HUES64 (cell line): ENCODE measurements around the gene FMNL3. TPM values are rescaled to one million over a fixed set of nuclear protein-coding genes. Genes with fewer than 3 reads are reported as not detected.
"Not testable (repeated sequence)": the region's sequence is repeated elsewhere in the genome, so short reads cannot be mapped to it uniquely, and the experiment has no call there.

ENCODE experiments used
- H3K27ac ChIP-seq: 2 replicates; pipeline ENCODE4 v1.7.0; 2013; ENCODE audit warnings: low read depth, low read length, inconsistent platforms
- H3K27me3 ChIP-seq: 2 replicates; pipeline ENCODE4 v1.6.1; 2013; ENCODE audit warnings: mild to moderate bottlenecking, low read length; ENCODE audit not compliant: insufficient read depth
- H3K36me3 ChIP-seq: 2 replicates; pipeline ENCODE4 v1.6.1; 2013; ENCODE audit warnings: mild to moderate bottlenecking, low read length; ENCODE audit not compliant: insufficient read depth
- H3K4me1 ChIP-seq: 2 replicates; pipeline ENCODE4 v1.6.1; 2013; ENCODE audit warnings: mild to moderate bottlenecking, low read length, moderate library complexity; ENCODE audit not compliant: insufficient read depth
- H3K4me3 ChIP-seq: 2 replicates; pipeline ENCODE4 v1.5.1; 2013; ENCODE audit warnings: mild to moderate bottlenecking, low read length, moderate library complexity
- H3K9ac ChIP-seq: 2 replicates; pipeline ENCODE4 v1.6.1; 2013; ENCODE audit warnings: mild to moderate bottlenecking, low read depth, low read length
- H3K9me3 ChIP-seq: 2 replicates; pipeline ENCODE4 v1.6.1; 2013; ENCODE audit warnings: low read depth, low read length; ENCODE audit not compliant: insufficient read depth
- WGBS: fragments of 150-250, 120-280 bp; methylation state at CpG from one replicate; pipeline ENCODE4 v1.1.7; 2013; ENCODE audit warnings: missing lambda C conversion rate; 5-methylcytosine and 5-hydroxymethylcytosine counted together
- polyA plus RNA-seq, 2 experiments: library from polyadenylated mRNA; stranded (reverse); fragments of 50-300 nt; gene quantifications; one replicate each; pipeline ENCODE4 v1.2.3, GENCODE V29; 2013

Gene FMNL3
- polyA plus RNA-seq (2013, experiment 1 of 2), result 12.1 TPM
- polyA plus RNA-seq (2013, experiment 2 of 2), result 10.5 TPM

DNA sequence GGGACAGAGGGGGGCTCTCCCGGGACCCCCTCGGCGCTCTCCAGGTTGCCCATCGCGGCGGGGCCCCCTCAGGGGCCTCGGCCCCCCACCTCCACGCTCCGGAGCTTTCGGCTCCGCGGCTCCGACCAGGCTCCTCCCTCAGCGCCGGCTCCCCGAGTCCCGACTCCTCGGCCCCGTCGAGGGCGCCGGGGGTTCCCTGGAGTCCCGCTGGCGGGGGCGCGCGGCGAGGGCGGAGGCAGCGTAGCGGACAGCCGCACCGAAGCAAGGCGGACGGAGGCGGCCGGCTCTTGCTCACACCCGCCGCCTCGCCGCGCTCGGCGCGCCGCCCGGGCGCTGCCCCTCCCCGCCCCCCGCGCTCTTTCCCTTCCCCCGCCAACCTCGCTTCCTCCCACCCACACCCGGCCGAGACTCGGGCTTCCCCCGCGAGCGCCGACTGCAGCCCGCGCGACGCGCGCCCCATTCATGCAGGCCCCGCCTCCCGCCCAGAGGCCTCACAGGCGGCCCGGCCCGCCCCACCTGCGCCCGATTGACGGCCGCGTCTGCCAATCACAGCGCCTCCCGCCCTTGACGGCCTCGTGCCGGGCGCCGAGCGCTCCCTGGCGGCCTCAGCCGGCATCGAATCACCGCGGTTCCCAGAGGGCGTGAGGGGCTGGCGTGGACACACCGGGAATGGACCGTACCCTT is at the start of gene FMNL3:
TSS of gene FMNL3 (minus strand) at position 278 of the 684 bp plus-strand sequence. CDS start at position 53, 225 bp downstream.
- WGBS, result under 1% methylated on average over 93 of the region's 93 CpGs
- H3K27ac ChIP-seq, result peak within 1 kb of the TSS; percentile 68
- H3K4me3 ChIP-seq, result peak within 1 kb of the TSS; percentile 86

GRCh38 chr12:49750996-49751393 is 43.8 kb upstream of the FMNL3 start:
- no peak overlapping the region for H3K9ac ChIP-seq
- no peaks in the 10 kb centered on the region for H3K9me3 ChIP-seq
- H3K4me3 ChIP-seq, result no peak overlapping the region
- H3K27ac ChIP-seq, result no peak overlapping the region
- peaks cover 25% of the 10 kb centered on the region for H3K4me1 ChIP-seq
- WGBS, result 88% methylated on average over 1 of the region's 1 CpG
- H3K36me3 ChIP-seq, result peaks cover 43% of the 10 kb centered on the region
- H3K27me3 ChIP-seq, result no peaks in the 10 kb centered on the region

More for the DNA sequence above, at the start of gene FMNL3:
- Histone ChIP-seq H3K9me3 (no peaks in the 10 kb centered on the region), H3K36me3 (no peaks in the 10 kb centered on the region), H3K27me3 (peaks cover 24% of the 10 kb centered on the region), H3K9ac (peak within 1 kb of the TSS; percentile 79), H3K4me1 (peaks cover 28% of the 10 kb centered on the region)

DNA sequence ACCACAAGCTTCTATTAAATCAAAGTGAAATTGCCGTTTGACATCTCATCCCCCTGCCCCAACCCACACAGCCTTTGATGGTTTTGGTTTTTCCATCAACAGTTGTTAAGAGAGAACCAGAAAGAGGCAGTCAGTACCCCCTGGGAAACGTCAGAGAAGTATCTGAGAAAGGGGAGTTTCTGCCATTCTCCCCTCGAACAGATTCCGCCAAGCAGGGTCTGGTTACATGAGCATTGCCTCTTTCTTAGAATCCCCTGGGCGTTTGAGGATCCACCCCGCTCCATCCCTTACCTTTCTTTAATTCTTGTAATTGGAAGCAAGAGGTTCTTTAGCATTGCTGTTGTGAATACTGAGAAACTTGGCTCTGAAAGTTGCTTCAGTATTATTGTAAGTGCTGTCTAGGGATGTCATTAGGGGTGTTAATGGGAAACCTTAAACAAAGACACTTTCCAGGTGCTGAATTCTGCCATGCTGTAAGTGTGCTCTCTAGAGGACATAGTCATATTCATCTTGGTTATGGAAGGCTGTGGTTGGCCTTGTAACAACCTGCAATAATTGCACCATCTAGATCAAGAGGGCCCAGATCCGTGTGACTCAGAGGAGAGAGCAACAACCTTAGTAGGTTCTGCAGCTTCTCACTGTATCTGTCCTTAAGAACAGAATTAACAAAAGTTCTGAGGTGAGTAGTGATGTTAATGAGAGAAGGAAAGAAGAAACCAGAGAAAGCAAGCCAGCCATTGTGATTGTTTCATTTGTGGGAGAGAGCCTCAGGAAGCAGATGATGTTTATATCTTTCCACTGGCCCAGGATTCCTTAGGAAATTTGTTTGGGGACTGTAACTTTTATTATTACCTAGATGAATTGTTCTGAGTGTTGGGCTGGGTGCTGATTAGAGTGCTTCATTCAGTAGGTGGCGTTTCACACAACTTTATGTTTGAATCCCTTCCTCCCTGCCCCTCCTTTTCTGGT is 43.1 kb upstream of the FMNL3 start:
- Histone ChIP-seq H3K27ac (peak overlapping the region; percentile 5; the same call in 1 of the 2 replicates), H3K27me3 (no peaks in the 10 kb centered on the region), H3K36me3 (peaks cover 36% of the 10 kb centered on the region), H3K9ac (no peak overlapping the region), H3K4me1 (peaks cover 25% of the 10 kb centered on the region), H3K9me3 (no peaks in the 10 kb centered on the region), H3K4me3 (no peak overlapping the region)
- 75% methylated on average over 5 of the region's 8 CpGs for whole genome bisulfite sequencing

DNA sequence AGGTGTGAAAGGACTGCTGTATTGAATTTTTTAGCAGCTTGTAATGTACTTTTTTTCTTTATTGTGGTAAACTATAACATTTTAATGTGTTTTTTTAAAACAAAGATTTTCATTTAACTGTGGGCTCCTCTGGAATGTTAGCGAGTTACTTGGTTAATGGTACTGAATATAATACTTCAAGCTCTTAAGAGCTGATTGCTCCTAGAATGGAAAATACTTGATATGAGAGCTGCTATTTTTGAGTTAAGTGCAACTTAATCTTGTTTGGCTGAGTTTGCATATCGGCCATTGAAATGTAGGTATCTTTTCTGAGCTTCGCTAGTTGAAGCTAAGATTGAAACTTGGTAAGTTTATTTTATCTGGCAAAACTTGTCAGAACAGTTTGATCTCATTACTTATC is 41.6 kb upstream of the FMNL3 start:
- 94% methylated on average over 3 of the region's 3 CpGs for WGBS
- no peaks in the 10 kb centered on the region for H3K27me3 ChIP-seq
- no peak overlapping the region for H3K9ac ChIP-seq
- H3K9me3 ChIP-seq, result no peaks in the 10 kb centered on the region
- peaks cover 26% of the 10 kb centered on the region for H3K4me1 ChIP-seq
- peaks cover 29% of the 10 kb centered on the region for H3K36me3 ChIP-seq
- H3K4me3 ChIP-seq, result no peak overlapping the region
- no peak overlapping the region for H3K27ac ChIP-seq

DNA sequence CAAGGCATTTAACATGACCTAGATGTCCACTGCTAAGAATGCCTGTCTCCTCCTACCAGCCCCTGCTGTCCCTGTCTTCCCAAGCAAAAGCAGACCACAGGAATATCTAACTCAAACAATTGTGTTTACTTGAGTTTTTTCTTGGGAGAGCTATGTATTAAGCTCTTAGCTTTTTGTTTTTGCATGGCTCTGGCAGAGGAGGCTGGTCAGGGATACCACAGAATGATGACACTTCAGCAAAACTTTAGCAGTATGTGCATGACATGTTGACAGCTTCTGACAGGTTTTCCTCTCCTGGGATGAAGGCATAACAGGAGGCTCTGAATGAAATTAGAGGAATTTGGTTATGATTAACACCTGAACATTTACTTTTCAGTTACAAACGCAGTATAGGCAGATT is 41.1 kb upstream of the FMNL3 start:
- Histone ChIP-seq H3K9me3 (no peaks in the 10 kb centered on the region), H3K4me1 (peaks cover 30% of the 10 kb centered on the region), H3K9ac (no peak overlapping the region), H3K36me3 (peaks cover 26% of the 10 kb centered on the region), H3K27ac (no peak overlapping the region), H3K4me3 (no peak overlapping the region), H3K27me3 (no peaks in the 10 kb centered on the region)
- no CpG with 5 or more reads among the region's 1 CpG for WGBS

DNA sequence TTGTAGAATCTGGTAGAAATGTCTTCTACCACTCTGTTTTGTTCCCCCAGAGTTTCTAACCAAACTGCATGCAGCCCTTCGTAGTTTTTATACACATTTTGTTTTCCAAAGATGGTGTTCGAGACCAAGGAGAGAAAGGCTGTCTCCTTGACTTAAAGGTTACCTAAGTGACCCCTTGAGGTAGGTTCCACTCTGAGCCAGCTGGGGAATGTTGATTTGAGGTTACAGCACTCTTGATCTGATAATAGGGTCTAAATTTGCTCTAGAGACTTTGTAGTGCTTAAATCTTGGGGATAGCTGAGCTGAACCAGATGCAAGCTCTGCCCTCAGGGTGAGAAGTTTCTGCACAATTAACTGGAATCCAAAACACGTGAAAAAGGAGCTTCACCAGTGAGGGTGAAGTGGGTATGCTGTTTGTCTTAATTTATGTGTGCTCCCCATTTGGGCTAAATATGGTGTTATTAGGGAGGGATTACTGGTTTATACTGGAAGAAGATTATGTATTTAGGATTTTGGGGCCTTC is 37.2 kb upstream of the FMNL3 start:
- H3K4me1 ChIP-seq, result peaks cover 17% of the 10 kb centered on the region
- H3K27me3 ChIP-seq, result no peaks in the 10 kb centered on the region
- H3K36me3 ChIP-seq, result peaks cover 13% of the 10 kb centered on the region
- no peak overlapping the region for H3K9ac ChIP-seq
- no peak overlapping the region for H3K27ac ChIP-seq
- H3K4me3 ChIP-seq, result no peak overlapping the region
- H3K9me3 ChIP-seq, result no peaks in the 10 kb centered on the region
- WGBS, result 91% methylated on average over 3 of the region's 3 CpGs

GRCh38 chr12:49741882-49742620 is 34.8 kb upstream of the FMNL3 start:
- peak overlapping the region; percentile 87 for H3K9ac ChIP-seq
- H3K4me1 ChIP-seq, result peaks cover 6% of the 10 kb centered on the region; the same call in 1 of the 2 replicates
- peak overlapping the region; percentile 70 for H3K4me3 ChIP-seq
- whole genome bisulfite sequencing, result under 1% methylated on average over 33 of the region's 35 CpGs
- H3K27me3 ChIP-seq, result no peaks in the 10 kb centered on the region
- H3K27ac ChIP-seq, result peak overlapping the region; percentile 92
- no peaks in the 10 kb centered on the region for H3K9me3 ChIP-seq
- peaks cover 9% of the 10 kb centered on the region; the same call in 1 of the 2 replicates for H3K36me3 ChIP-seq

GRCh38 chr12:49740930-49741881 is 34.0 kb upstream of the FMNL3 start, which contains the start of gene TMBIM6:
Gene TMBIM6, plus strand, starts transcription at chr12:49741557. Its CDS starts 10,937 bp downstream, at chr12:49752494.
- Histone ChIP-seq H3K4me1 (peaks cover 6% of the 10 kb centered on the region; the same call in 1 of the 2 replicates), H3K9me3 (no peaks in the 10 kb centered on the region), H3K27me3 (no peaks in the 10 kb centered on the region), H3K36me3 (peaks cover 9% of the 10 kb centered on the region; the same call in 1 of the 2 replicates), H3K9ac (peak within 1 kb of the TSS; percentile 87), H3K27ac (peak within 1 kb of the TSS; percentile 92), H3K4me3 (peak within 1 kb of the TSS; percentile 70)
- WGBS, result 5% methylated on average over 50 of the region's 50 CpGs

- not testable (repeated sequence) for H3K9ac ChIP-seq, H3K36me3 ChIP-seq, H3K27me3 ChIP-seq, H3K9me3 ChIP-seq, H3K27ac ChIP-seq, H3K4me3 ChIP-seq, H3K4me1 ChIP-seq
- WGBS, result 92% methylated on average over 12 of the region's 12 CpGs
These were observed 33.1 kb upstream of the FMNL3 start for GRCh38 chr12:49740277-49740676.

- not testable (repeated sequence) for H3K27me3 ChIP-seq, H3K27ac ChIP-seq, H3K36me3 ChIP-seq, H3K4me3 ChIP-seq, H3K9me3 ChIP-seq, H3K4me1 ChIP-seq, H3K9ac ChIP-seq
- WGBS, result 93% methylated on average over 5 of the region's 5 CpGs
These were observed 31.5 kb upstream of the FMNL3 start for GRCh38 chr12:49738721-49739120.
